Kidney (tissue), 14 donors: ENCODE measurements around the gene SETD3. TPM values are rescaled to one million over a fixed set of nuclear protein-coding genes. Genes with fewer than 3 reads are reported as not detected.

Experiments
- DNase-seq, 5 donors: peaks; one replicate each; pipeline ENCODE4 v3.0.0-alpha.2; 2013 to 2020
- FAIRE-seq: peaks from 2 replicates; lab custom pipeline; 2012; peaks lifted over from hg19 to GRCh38; lab: Jason Lieb, UNC
- H3K27ac ChIP-seq, 2 donors: one replicate each; pipeline ENCODE4 v1.7.0; 2013; ENCODE audit warnings: low read depth in 2 of 2, low read length in 2 of 2, inconsistent platforms in 1 of 2
- H3K27me3 ChIP-seq: one replicate; pipeline ENCODE4 v1.7.1; 2013; ENCODE audit warnings: low read length, inconsistent platforms; ENCODE audit not compliant: control insufficient read depth, insufficient read depth
- H3K36me3 ChIP-seq, 3 donors: one replicate each; pipeline versions ENCODE4 v1.7.0 to v1.7.1; 2013; ENCODE audit warnings: low read length in 3 of 3, control low read depth in 1 of 3, inconsistent platforms in 1 of 3; ENCODE audit not compliant: insufficient read depth in 3 of 3, control insufficient read depth in 2 of 3
- H3K4me1 ChIP-seq, 3 donors: one replicate each; pipeline versions ENCODE4 v1.7.0 to v1.7.1; 2013; ENCODE audit warnings: low read length in 3 of 3, inconsistent platforms in 1 of 3, low read depth in 1 of 3; ENCODE audit not compliant: control insufficient read depth in 2 of 3, insufficient read depth in 2 of 3
- H3K4me3 ChIP-seq, 3 donors: one replicate each; pipeline versions ENCODE4 v1.7.0 to v1.8.1; 2013; ENCODE audit warnings: low read length in 3 of 3, control low read depth in 1 of 3, inconsistent platforms in 1 of 3
- H3K9ac ChIP-seq, 3 donors: one replicate each; pipeline versions ENCODE4 v1.7.0 to v1.7.1; 2013; ENCODE audit warnings: low read length in 3 of 3, control low read depth in 1 of 3, inconsistent platforms in 1 of 3
- H3K9me3 ChIP-seq, 3 donors: one replicate each; pipeline versions ENCODE4 v1.7.0 to v1.7.1; 2013; ENCODE audit warnings: low read length in 3 of 3, control low read depth in 1 of 3, inconsistent platforms in 1 of 3; ENCODE audit not compliant: control insufficient read depth in 2 of 3, insufficient read depth in 1 of 3
- intact Hi-C: fragments of 100-400 bp; cut with DNase I; formaldehyde crosslinking; loops from one replicate; pipeline ENCODE4 v1.11.1; 2022
- polyA plus RNA-seq: library from polyadenylated mRNA; stranded (reverse); fragments of 350-450 nt; fragmentation: Illumina TruSeq; extraction: RNeasy Lipid Tissue Mini Kit (QIAGEN cat#74804); gene quantifications from one replicate; pipeline ENCODE4 v1.2.3, GENCODE V29; 2014; ENCODE audit warnings: low read depth, low replicate concordance; ENCODE audit not compliant: insufficient read depth
- total RNA-seq: library from RNA; stranded (reverse); fragmentation: NEBNext Ultra II Directional; extraction: Animal tissue kit (Norgen Biotek cat#: 25700); gene quantifications from one replicate; pipeline ENCODE4 v1.2.1, GENCODE V29; 2021
- TF ChIP-seq, protein P1 (sequence below): IDR thresholded peaks from 3 replicates; pipeline ENCODE4 v1.5.1; 2012; ENCODE audit warnings: mild to moderate bottlenecking, moderate library complexity, borderline replicate concordance; ENCODE audit not compliant: insufficient read depth; ENCODE audit errors: extremely low read depth
- donor health status: control.
- donor health status: control.
- donor health status: control.
- donor health status: control.
- donor health status: control.
- donor health status: DM: yes; HTN: yes; CAD: no.
- donor health status: Normal renal cell carcinoma (clear cell type).

SETD3 gene
- total and polyA plus RNA-seq, 2 donors from 2014 or later = 74.0 to 85.6 TPM

DNA sequence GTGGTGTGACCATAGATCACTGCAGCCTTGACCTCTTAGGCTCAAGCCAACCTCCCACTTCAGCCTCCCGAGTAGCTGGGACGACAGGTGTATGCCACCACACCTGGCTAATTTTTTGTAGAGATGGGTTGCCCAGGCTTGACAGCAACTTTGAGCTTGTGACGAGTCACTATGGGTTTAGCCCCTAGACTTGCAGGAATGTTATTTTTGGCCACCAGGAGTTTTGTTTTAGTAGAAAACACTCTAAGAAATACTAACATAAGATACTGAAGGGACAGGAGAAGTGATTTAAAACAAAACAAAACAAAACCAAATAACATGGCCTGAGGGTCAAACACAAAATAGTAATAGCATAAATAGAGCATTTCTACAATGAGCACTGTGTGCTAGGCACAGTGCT lies 26.4 kb downstream of the SETD3 start:
- H3K4me3 ChIP-seq = no peak overlapping the region
- H3K27ac ChIP-seq = no peak overlapping the region
- H3K4me1 ChIP-seq = peaks cover 0 to 3% (median 0%) of the 10 kb centered on the region in 3 donors
- TF ChIP-seq, protein P1, sequence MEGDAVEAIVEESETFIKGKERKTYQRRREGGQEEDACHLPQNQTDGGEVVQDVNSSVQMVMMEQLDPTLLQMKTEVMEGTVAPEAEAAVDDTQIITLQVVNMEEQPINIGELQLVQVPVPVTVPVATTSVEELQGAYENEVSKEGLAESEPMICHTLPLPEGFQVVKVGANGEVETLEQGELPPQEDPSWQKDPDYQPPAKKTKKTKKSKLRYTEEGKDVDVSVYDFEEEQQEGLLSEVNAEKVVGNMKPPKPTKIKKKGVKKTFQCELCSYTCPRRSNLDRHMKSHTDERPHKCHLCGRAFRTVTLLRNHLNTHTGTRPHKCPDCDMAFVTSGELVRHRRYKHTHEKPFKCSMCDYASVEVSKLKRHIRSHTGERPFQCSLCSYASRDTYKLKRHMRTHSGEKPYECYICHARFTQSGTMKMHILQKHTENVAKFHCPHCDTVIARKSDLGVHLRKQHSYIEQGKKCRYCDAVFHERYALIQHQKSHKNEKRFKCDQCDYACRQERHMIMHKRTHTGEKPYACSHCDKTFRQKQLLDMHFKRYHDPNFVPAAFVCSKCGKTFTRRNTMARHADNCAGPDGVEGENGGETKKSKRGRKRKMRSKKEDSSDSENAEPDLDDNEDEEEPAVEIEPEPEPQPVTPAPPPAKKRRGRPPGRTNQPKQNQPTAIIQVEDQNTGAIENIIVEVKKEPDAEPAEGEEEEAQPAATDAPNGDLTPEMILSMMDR = no peak
- H3K9me3 ChIP-seq = no peaks in the 10 kb centered on the region
- no peaks in the 10 kb centered on the region for H3K27me3 ChIP-seq
- DNase-seq (no peak), FAIRE-seq (no peak)
- H3K9ac ChIP-seq = no peak overlapping the region
- intact Hi-C loops = no loop called here
- peaks cover 7 to 45% (median 26%) of the 10 kb centered on the region in 3 donors for H3K36me3 ChIP-seq

DNA sequence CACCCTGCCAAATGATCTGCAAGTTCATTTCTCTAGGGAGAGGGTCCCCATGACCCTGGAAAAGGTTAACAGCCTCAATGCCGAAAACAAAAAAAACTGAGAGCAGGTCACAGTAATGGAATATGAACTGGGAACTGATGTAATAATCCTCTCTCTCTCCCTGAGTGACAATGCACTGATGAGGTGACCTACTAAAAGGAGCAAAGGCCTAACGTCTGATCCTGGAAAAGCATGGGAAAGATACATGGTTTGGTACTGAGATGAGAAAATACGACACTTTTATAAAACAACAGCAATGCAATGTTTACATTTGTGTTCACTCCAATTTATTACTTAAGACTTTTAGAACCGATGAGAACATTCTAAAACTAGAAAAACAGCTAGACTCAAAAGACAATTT lies 27.7 kb downstream of the SETD3 start:
- Histone ChIP-seq H3K4me1 (peaks cover 0 to 3% (median 0%) of the 10 kb centered on the region in 3 donors), H3K27me3 (no peaks in the 10 kb centered on the region), H3K9me3 (no peaks in the 10 kb centered on the region), H3K9ac (no peak overlapping the region), H3K36me3 (peaks cover 5 to 51% (median 31%) of the 10 kb centered on the region in 3 donors), H3K27ac (no peak overlapping the region), H3K4me3 (no peak overlapping the region)
- TF ChIP-seq, protein P1 = no peak
- no peak for FAIRE-seq
- DNase-seq = no peak
- intact Hi-C loops = no loop called here

DNA sequence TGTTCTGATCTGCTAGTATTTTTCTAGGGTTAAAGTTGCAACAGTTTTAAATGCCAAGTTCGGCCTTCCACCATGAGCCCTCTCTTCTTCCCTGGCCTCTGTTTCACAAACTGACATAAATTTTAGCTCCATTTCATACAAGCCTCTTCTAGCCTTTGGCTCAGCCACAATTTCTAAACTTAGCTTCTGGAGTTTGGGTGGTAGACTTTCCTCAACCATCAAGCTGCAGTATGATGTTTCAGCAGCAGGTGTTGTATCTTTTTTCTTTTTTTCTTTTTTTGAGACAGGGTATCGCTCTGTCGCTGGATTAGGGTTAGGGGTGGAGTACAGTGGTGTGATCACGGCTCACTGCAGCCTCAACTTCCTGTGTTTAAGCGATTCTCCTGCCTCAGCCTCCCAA lies 29.4 kb downstream of the SETD3 start:
- no peak overlapping the region for H3K4me3 ChIP-seq
- H3K9me3 ChIP-seq = no peaks in the 10 kb centered on the region
- no peaks in the 10 kb centered on the region for H3K27me3 ChIP-seq
- intact Hi-C loops = no loop called here
- no peak for FAIRE-seq
- H3K9ac ChIP-seq = no peak overlapping the region
- TF ChIP-seq, protein P1 = no peak
- peaks cover 3 to 47% (median 23%) of the 10 kb centered on the region in 3 donors for H3K36me3 ChIP-seq
- peaks cover 0 to 3% (median 0%) of the 10 kb centered on the region in 3 donors for H3K4me1 ChIP-seq
- H3K27ac ChIP-seq = no peak overlapping the region
- no peak for DNase-seq

DNA sequence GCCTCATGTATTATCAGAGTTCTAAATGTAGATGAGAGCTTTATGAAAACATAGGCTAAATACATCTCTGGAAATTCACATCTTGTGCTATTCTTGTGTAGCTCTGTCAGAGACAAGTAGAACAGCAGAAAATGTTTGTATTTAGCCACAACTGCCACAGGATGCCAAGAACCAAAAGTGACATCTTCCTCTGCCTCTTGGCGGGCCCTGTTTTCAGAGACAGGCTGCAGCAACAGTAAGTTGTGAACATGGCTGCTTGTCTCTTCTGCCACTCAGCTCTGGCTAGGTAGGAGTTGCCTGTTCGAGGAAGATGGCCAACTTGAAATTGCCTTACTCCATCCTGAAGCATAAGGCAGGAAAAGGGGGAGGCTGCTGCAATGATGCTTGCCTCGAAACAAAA lies 30.4 kb downstream of the SETD3 start:
- no peak overlapping the region for H3K4me3 ChIP-seq
- intact Hi-C loops = no loop called here
- FAIRE-seq = no peak
- DNase-seq = no peak
- no peaks in the 10 kb centered on the region for H3K27me3 ChIP-seq
- no peak overlapping the region for H3K27ac ChIP-seq
- H3K9me3 ChIP-seq = no peaks in the 10 kb centered on the region
- peaks cover 0 to 3% (median 0%) of the 10 kb centered on the region in 3 donors for H3K4me1 ChIP-seq
- peaks cover 3 to 39% (median 22%) of the 10 kb centered on the region in 3 donors for H3K36me3 ChIP-seq
- H3K9ac ChIP-seq = no peak overlapping the region
- TF ChIP-seq, protein P1 = no peak
